ENCODE measurements around the gene CEP128.

CEP128 gene

GRCh38 chr14:80535171-80535570, 406.4 kb downstream of the CEP128 start:
- no peak overlapping the region for H3K27ac ChIP-seq (ENCODE audit: low read depth, low read length)
- no peak overlapping the region for H2AFZ ChIP-seq (ENCODE audit: low read length, unreplicated experiment)
- no peak overlapping the region for H3K4me3 ChIP-seq (ENCODE audit: low read depth, low read length)
- H3K79me2 ChIP-seq (ENCODE audit: control insufficient read depth, insufficient read depth, low read length, unreplicated experiment), result no peaks in the 10 kb centered on the region
- no peaks in the 10 kb centered on the region for H3K27me3 ChIP-seq (ENCODE audit: insufficient read depth, low read length)
- H3K36me3 ChIP-seq (ENCODE audit: insufficient read depth, low read length), result no peaks in the 10 kb centered on the region
- no peaks in the 10 kb centered on the region for H3K4me1 ChIP-seq (ENCODE audit: control insufficient read depth, insufficient read depth, low read length, unreplicated experiment)

GRCh38 chr14:80523518-80524117, 417.9 kb downstream of the CEP128 start:
- 0 out of 2 replicates have a peak, but pooled peaks cover 8% of the 10 kb centered on the region for H3K36me3 ChIP-seq (ENCODE audit: insufficient read depth, low read length)
- H3K4me1 ChIP-seq (ENCODE audit: control insufficient read depth, insufficient read depth, low read length, unreplicated experiment), result peaks cover 16% of the 10 kb centered on the region
- no peak overlapping the region for H2AFZ ChIP-seq (ENCODE audit: low read length, unreplicated experiment)
- no peaks in the 10 kb centered on the region for H3K79me2 ChIP-seq (ENCODE audit: control insufficient read depth, insufficient read depth, low read length, unreplicated experiment)
- H3K27ac ChIP-seq (ENCODE audit: low read depth, low read length), result no peak overlapping the region
- H3K27me3 ChIP-seq (ENCODE audit: insufficient read depth, low read length), result no peaks in the 10 kb centered on the region
- no peak overlapping the region for H3K4me3 ChIP-seq (ENCODE audit: low read depth, low read length)

GRCh38 chr14:80522936-80523335, 418.6 kb downstream of the CEP128 start:
- Histone ChIP-seq H2AFZ (ENCODE audit: low read length, unreplicated experiment) (no peak overlapping the region), H3K4me3 (ENCODE audit: low read depth, low read length) (no peak overlapping the region), H3K36me3 (ENCODE audit: insufficient read depth, low read length) (0 out of 2 replicates have a peak, but pooled peaks cover 8% of the 10 kb centered on the region), H3K79me2 (ENCODE audit: control insufficient read depth, insufficient read depth, low read length, unreplicated experiment) (no peaks in the 10 kb centered on the region), H3K27ac (ENCODE audit: low read depth, low read length) (no peak overlapping the region), H3K27me3 (ENCODE audit: insufficient read depth, low read length) (no peaks in the 10 kb centered on the region), H3K4me1 (ENCODE audit: control insufficient read depth, insufficient read depth, low read length, unreplicated experiment) (peaks cover 16% of the 10 kb centered on the region)

GRCh38 chr14:80522411-80522810, 419.1 kb downstream of the CEP128 start:
- Histone ChIP-seq H3K36me3 (ENCODE audit: insufficient read depth, low read length) (0 out of 2 replicates have a peak, but pooled peaks cover 8% of the 10 kb centered on the region), H3K27ac (ENCODE audit: low read depth, low read length) (no peak overlapping the region), H3K27me3 (ENCODE audit: insufficient read depth, low read length) (no peaks in the 10 kb centered on the region), H2AFZ (ENCODE audit: low read length, unreplicated experiment) (no peak overlapping the region), H3K79me2 (ENCODE audit: control insufficient read depth, insufficient read depth, low read length, unreplicated experiment) (no peaks in the 10 kb centered on the region), H3K4me3 (ENCODE audit: low read depth, low read length) (no peak overlapping the region), H3K4me1 (ENCODE audit: control insufficient read depth, insufficient read depth, low read length, unreplicated experiment) (peaks cover 16% of the 10 kb centered on the region)

GRCh38 chr14:80521456-80521855, 420.1 kb downstream of the CEP128 start:
- Histone ChIP-seq H3K27ac (ENCODE audit: low read depth, low read length) (no peak overlapping the region), H3K4me3 (ENCODE audit: low read depth, low read length) (no peak overlapping the region), H3K36me3 (ENCODE audit: insufficient read depth, low read length) (peaks cover 11% of the 10 kb centered on the region; the same call in 1 of the 2 replicates), H3K27me3 (ENCODE audit: insufficient read depth, low read length) (no peaks in the 10 kb centered on the region), H3K4me1 (ENCODE audit: control insufficient read depth, insufficient read depth, low read length, unreplicated experiment) (peaks cover 16% of the 10 kb centered on the region), H2AFZ (ENCODE audit: low read length, unreplicated experiment) (no peak overlapping the region), H3K79me2 (ENCODE audit: control insufficient read depth, insufficient read depth, low read length, unreplicated experiment) (no peaks in the 10 kb centered on the region)

- H3K27ac ChIP-seq (ENCODE audit: low read depth, low read length), result no peak overlapping the region
- H3K36me3 ChIP-seq (ENCODE audit: insufficient read depth, low read length), result peaks cover 21% of the 10 kb centered on the region
- peaks cover 12% of the 10 kb centered on the region for H3K4me1 ChIP-seq (ENCODE audit: control insufficient read depth, insufficient read depth, low read length, unreplicated experiment)
- H3K27me3 ChIP-seq (ENCODE audit: insufficient read depth, low read length), result no peaks in the 10 kb centered on the region
- H3K79me2 ChIP-seq (ENCODE audit: control insufficient read depth, insufficient read depth, low read length, unreplicated experiment), result no peaks in the 10 kb centered on the region
- no peak overlapping the region for H3K4me3 ChIP-seq (ENCODE audit: low read depth, low read length)
- no peak overlapping the region for H2AFZ ChIP-seq (ENCODE audit: low read length, unreplicated experiment)
Observed at GRCh38 chr14:80519002-80519401, 422.5 kb downstream of the CEP128 start.

GRCh38 chr14:80518173-80518572, 423.4 kb downstream of the CEP128 start:
- no peaks in the 10 kb centered on the region for H3K79me2 ChIP-seq (ENCODE audit: control insufficient read depth, insufficient read depth, low read length, unreplicated experiment)
- H3K27me3 ChIP-seq (ENCODE audit: insufficient read depth, low read length), result no peaks in the 10 kb centered on the region
- H3K4me1 ChIP-seq (ENCODE audit: control insufficient read depth, insufficient read depth, low read length, unreplicated experiment), result peaks cover 7% of the 10 kb centered on the region
- no peak overlapping the region for H3K4me3 ChIP-seq (ENCODE audit: low read depth, low read length)
- H2AFZ ChIP-seq (ENCODE audit: low read length, unreplicated experiment), result no peak overlapping the region
- H3K27ac ChIP-seq (ENCODE audit: low read depth, low read length), result no peak overlapping the region
- H3K36me3 ChIP-seq (ENCODE audit: insufficient read depth, low read length), result peaks cover 21% of the 10 kb centered on the region

GRCh38 chr14:80507292-80507869, 434.2 kb downstream of the CEP128 start:
- no peak overlapping the region for H3K27ac ChIP-seq (ENCODE audit: low read depth, low read length)
- H2AFZ ChIP-seq (ENCODE audit: low read length, unreplicated experiment), result no peak overlapping the region
- no peaks in the 10 kb centered on the region for H3K27me3 ChIP-seq (ENCODE audit: insufficient read depth, low read length)
- H3K4me1 ChIP-seq (ENCODE audit: control insufficient read depth, insufficient read depth, low read length, unreplicated experiment), result no peaks in the 10 kb centered on the region
- H3K36me3 ChIP-seq (ENCODE audit: insufficient read depth, low read length), result peaks cover 5% of the 10 kb centered on the region; the same call in 1 of the 2 replicates
- H3K4me3 ChIP-seq (ENCODE audit: low read depth, low read length), result no peak overlapping the region
- no peaks in the 10 kb centered on the region for H3K79me2 ChIP-seq (ENCODE audit: control insufficient read depth, insufficient read depth, low read length, unreplicated experiment)

GRCh38 chr14:80504781-80505180, 436.8 kb downstream of the CEP128 start:
- H3K36me3 ChIP-seq (ENCODE audit: insufficient read depth, low read length), result 0 out of 2 replicates have a peak, but pooled peaks cover 4% of the 10 kb centered on the region
- no peaks in the 10 kb centered on the region for H3K4me1 ChIP-seq (ENCODE audit: control insufficient read depth, insufficient read depth, low read length, unreplicated experiment)
- H3K4me3 ChIP-seq (ENCODE audit: low read depth, low read length), result no peak overlapping the region
- no peaks in the 10 kb centered on the region for H3K27me3 ChIP-seq (ENCODE audit: insufficient read depth, low read length)
- H3K79me2 ChIP-seq (ENCODE audit: control insufficient read depth, insufficient read depth, low read length, unreplicated experiment), result no peaks in the 10 kb centered on the region
- H3K27ac ChIP-seq (ENCODE audit: low read depth, low read length), result no peak overlapping the region
- no peak overlapping the region for H2AFZ ChIP-seq (ENCODE audit: low read length, unreplicated experiment)

- H3K79me2 ChIP-seq (ENCODE audit: control insufficient read depth, insufficient read depth, low read length, unreplicated experiment), result no peaks in the 10 kb centered on the region
- H2AFZ ChIP-seq (ENCODE audit: low read length, unreplicated experiment), result no peak overlapping the region
- no peaks in the 10 kb centered on the region for H3K4me1 ChIP-seq (ENCODE audit: control insufficient read depth, insufficient read depth, low read length, unreplicated experiment)
- H3K27ac ChIP-seq (ENCODE audit: low read depth, low read length), result no peak overlapping the region
- no peaks in the 10 kb centered on the region for H3K27me3 ChIP-seq (ENCODE audit: insufficient read depth, low read length)
- H3K36me3 ChIP-seq (ENCODE audit: insufficient read depth, low read length), result 0 out of 2 replicates have a peak, but pooled peaks cover under 1% of the 10 kb centered on the region
- H3K4me3 ChIP-seq (ENCODE audit: low read depth, low read length), result no peak overlapping the region
Observed at GRCh38 chr14:80498533-80498932, 443.0 kb downstream of the CEP128 start.

- no peaks in the 10 kb centered on the region for H3K79me2 ChIP-seq (ENCODE audit: control insufficient read depth, insufficient read depth, low read length, unreplicated experiment)
- no peak overlapping the region for H2AFZ ChIP-seq (ENCODE audit: low read length, unreplicated experiment)
- no peak overlapping the region for H3K4me3 ChIP-seq (ENCODE audit: low read depth, low read length)
- H3K36me3 ChIP-seq (ENCODE audit: insufficient read depth, low read length), result no peaks in the 10 kb centered on the region
- H3K27ac ChIP-seq (ENCODE audit: low read depth, low read length), result no peak overlapping the region
- H3K4me1 ChIP-seq (ENCODE audit: control insufficient read depth, insufficient read depth, low read length, unreplicated experiment), result peaks cover 5% of the 10 kb centered on the region
- H3K27me3 ChIP-seq (ENCODE audit: insufficient read depth, low read length), result no peaks in the 10 kb centered on the region
Observed at GRCh38 chr14:80496090-80496489, 445.4 kb downstream of the CEP128 start.
